Measurements from ENCODE around the gene EGFR.

The EGFR gene

DNA sequence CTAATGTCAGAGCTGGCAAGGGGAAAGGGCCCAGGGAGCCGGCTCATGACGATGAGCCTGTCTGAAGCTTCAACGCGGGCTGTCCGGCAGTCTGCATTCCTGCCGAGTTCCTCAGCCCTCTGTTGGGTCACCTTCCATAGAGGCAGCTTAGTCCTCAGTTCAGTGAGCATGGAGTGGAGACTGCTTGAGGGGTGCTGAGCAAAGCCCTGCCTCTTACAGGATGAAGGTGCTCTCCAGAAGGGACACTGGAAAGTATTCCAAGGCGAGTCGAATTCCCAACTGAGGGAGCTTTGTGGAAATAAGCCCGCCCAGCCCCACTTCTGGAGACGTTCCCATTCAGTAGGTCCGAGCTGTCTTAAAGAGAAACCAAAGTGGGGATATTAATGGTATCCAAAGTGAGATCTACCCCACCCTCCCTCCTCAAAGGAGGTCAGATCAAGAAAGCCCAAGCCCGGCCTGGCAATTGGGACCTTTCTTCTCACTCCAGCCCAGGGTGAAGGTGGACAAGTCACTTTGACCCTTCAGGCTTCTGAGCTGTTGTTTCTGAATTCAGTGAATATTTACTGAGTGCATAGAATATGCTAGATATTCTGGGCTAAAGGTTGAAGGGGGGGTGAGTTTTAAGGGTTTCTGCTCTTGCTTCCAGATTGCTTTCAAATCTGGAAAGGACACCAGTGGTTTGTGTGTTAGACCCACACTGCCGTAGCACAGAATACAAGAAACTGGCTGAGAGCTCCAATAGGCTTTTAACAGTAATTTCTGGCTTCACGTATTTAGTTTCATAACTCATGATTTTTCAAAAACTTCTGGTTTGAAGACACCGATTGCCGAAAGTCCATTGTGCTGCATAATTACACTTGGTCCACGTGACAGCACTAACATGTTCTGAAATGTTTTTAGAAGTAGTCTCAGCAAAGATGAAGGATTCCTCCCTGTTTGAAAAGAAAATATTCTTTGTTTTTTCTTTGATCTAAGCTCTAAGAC, 3.5 kb downstream of the EGFR start:
- no peaks in the 10 kb centered on the region for H3F3A ChIP-seq (ENCODE audit: low read depth)
- H3K4me3 ChIP-seq (ENCODE audit: low read length, poor library complexity, severe bottlenecking), result no peak overlapping the region
- no peaks in the 10 kb centered on the region for H3K4me1 ChIP-seq (ENCODE audit: insufficient read depth, low read length, poor library complexity, severe bottlenecking)
- no peaks in the 10 kb centered on the region for H3K27me3 ChIP-seq (ENCODE audit: insufficient read depth, low read length, poor library complexity, severe bottlenecking)
- no peaks in the 10 kb centered on the region for H3K9me2 ChIP-seq (replicated peaks; ENCODE audit: low read depth, low read length)
- H2AFZ ChIP-seq (ENCODE audit: low read length), result no peak overlapping the region
- H3K9me3 ChIP-seq (ENCODE audit: insufficient read depth, low read depth, low read length), result no peaks in the 10 kb centered on the region; the same call in 1 of the 2 replicates
- H3K36me3 ChIP-seq (ENCODE audit: insufficient read depth, low read length), result no peaks in the 10 kb centered on the region
- no peak for TF ChIP-seq EZH2phosphoT487 (IDR thresholded peaks at IDR 0.05; ENCODE audit: borderline replicate concordance)
- TF ChIP-seq, protein P1, sequence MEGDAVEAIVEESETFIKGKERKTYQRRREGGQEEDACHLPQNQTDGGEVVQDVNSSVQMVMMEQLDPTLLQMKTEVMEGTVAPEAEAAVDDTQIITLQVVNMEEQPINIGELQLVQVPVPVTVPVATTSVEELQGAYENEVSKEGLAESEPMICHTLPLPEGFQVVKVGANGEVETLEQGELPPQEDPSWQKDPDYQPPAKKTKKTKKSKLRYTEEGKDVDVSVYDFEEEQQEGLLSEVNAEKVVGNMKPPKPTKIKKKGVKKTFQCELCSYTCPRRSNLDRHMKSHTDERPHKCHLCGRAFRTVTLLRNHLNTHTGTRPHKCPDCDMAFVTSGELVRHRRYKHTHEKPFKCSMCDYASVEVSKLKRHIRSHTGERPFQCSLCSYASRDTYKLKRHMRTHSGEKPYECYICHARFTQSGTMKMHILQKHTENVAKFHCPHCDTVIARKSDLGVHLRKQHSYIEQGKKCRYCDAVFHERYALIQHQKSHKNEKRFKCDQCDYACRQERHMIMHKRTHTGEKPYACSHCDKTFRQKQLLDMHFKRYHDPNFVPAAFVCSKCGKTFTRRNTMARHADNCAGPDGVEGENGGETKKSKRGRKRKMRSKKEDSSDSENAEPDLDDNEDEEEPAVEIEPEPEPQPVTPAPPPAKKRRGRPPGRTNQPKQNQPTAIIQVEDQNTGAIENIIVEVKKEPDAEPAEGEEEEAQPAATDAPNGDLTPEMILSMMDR (conservative IDR thresholded peaks at IDR 0.05; ENCODE audit: low read length), result no peak
- no peaks in the 10 kb centered on the region for H4K20me1 ChIP-seq (ENCODE audit: insufficient read depth, low read length, poor library complexity, severe bottlenecking)
- no peak overlapping the region for H3K4me2 ChIP-seq (ENCODE audit: low read depth, low read length, poor library complexity, severe bottlenecking)
- no peaks in the 10 kb centered on the region for H3K79me2 ChIP-seq (ENCODE audit: insufficient read depth, low read length)
- H3K9ac ChIP-seq (ENCODE audit: low read depth, low read length, poor library complexity, severe bottlenecking), result no peak overlapping the region

DNA sequence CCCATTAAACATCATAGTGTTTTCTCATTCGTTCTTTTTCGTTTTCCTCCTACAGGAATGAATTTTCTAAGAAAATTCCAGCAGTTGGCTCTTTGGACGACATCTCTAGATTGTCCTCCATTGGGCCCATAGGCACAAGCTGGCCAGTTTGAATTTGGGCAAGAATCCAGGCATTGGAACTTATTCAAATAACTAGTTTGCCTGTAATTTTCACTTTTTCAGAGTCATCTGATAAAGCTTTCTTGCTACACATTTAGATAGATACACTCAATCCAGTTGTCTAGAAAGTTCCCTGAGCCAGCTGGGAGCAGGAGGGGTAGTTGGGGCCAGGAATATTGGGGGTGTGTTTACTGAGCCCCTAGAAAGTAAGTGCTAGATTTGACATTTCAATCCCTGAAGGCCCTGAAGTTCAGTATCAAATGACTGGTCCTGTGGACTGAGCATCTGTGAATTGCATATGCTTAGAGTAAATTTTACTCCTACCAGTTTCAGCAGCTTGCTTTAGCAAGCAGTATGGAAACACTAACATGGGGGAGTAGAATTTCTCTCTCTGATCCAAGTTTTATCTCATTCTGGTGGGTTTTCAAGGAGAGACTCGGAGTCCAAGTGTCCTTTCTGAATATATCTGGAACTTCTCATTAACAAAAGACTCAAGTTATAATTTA, 5.2 kb downstream of the EGFR start:
- H4K20me1 ChIP-seq (ENCODE audit: insufficient read depth, low read length, poor library complexity, severe bottlenecking), result no peaks in the 10 kb centered on the region
- no peaks in the 10 kb centered on the region for H3K79me2 ChIP-seq (ENCODE audit: insufficient read depth, low read length)

DNA sequence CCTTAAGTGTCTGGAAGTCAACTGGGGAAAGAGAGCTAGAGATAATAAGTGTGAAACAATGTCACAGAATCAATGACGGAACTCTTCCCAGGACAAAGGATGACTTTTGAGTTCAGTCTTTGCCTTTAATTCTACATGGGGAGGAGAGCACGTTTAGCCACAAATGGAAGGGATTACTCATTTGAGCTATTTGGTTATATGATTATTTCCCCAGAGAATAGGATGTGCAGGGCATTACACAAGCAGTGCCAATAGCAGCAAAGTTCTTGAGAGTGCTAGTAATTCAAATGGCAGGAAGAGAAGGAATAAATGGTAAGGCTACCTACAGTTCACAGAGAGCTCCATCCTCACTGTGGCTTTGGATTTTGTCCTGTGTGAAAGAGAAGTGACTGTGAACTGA, 6.0 kb downstream of the EGFR start:
- Histone ChIP-seq H3K9me2 (replicated peaks; ENCODE audit: low read depth, low read length) (no peaks in the 10 kb centered on the region), H3F3A (ENCODE audit: low read depth) (no peaks in the 10 kb centered on the region)

More for the DNA sequence above, 5.2 kb downstream of the EGFR start:
- H3K4me1 ChIP-seq (ENCODE audit: insufficient read depth, low read length, poor library complexity, severe bottlenecking), result no peaks in the 10 kb centered on the region
- no peak for TF ChIP-seq EZH2phosphoT487 (IDR thresholded peaks at IDR 0.05; ENCODE audit: borderline replicate concordance)
- TF ChIP-seq, protein P1 (conservative IDR thresholded peaks at IDR 0.05; ENCODE audit: low read length), result no peak
- H3K4me3 ChIP-seq (ENCODE audit: low read length, poor library complexity, severe bottlenecking), result no peak overlapping the region
- H2AFZ ChIP-seq (ENCODE audit: low read length), result no peak overlapping the region
- no peaks in the 10 kb centered on the region for H3K36me3 ChIP-seq (ENCODE audit: insufficient read depth, low read length)
- H3K9me2 ChIP-seq (replicated peaks; ENCODE audit: low read depth, low read length), result no peaks in the 10 kb centered on the region
- no peak overlapping the region for H3K4me2 ChIP-seq (ENCODE audit: low read depth, low read length, poor library complexity, severe bottlenecking)
- no peaks in the 10 kb centered on the region for H3F3A ChIP-seq (ENCODE audit: low read depth)
- no peak overlapping the region for H3K9ac ChIP-seq (ENCODE audit: low read depth, low read length, poor library complexity, severe bottlenecking)
- no peaks in the 10 kb centered on the region for H3K27me3 ChIP-seq (ENCODE audit: insufficient read depth, low read length, poor library complexity, severe bottlenecking)
- no peaks in the 10 kb centered on the region; the same call in 1 of the 2 replicates for H3K9me3 ChIP-seq (ENCODE audit: insufficient read depth, low read depth, low read length)

More for the DNA sequence above, 6.0 kb downstream of the EGFR start:
- Histone ChIP-seq H3K9ac (ENCODE audit: low read depth, low read length, poor library complexity, severe bottlenecking) (no peak overlapping the region), H3K4me3 (ENCODE audit: low read length, poor library complexity, severe bottlenecking) (no peak overlapping the region), H4K20me1 (ENCODE audit: insufficient read depth, low read length, poor library complexity, severe bottlenecking) (no peaks in the 10 kb centered on the region), H2AFZ (ENCODE audit: low read length) (no peak overlapping the region), H3K79me2 (ENCODE audit: insufficient read depth, low read length) (no peaks in the 10 kb centered on the region), H3K9me3 (ENCODE audit: insufficient read depth, low read depth, low read length) (no peaks in the 10 kb centered on the region; the same call in 1 of the 2 replicates), H3K4me2 (ENCODE audit: low read depth, low read length, poor library complexity, severe bottlenecking) (no peak overlapping the region), H3K4me1 (ENCODE audit: insufficient read depth, low read length, poor library complexity, severe bottlenecking) (no peaks in the 10 kb centered on the region), H3K27me3 (ENCODE audit: insufficient read depth, low read length, poor library complexity, severe bottlenecking) (no peaks in the 10 kb centered on the region), H3K36me3 (ENCODE audit: insufficient read depth, low read length) (no peaks in the 10 kb centered on the region)
- TF ChIP-seq, protein P1 (conservative IDR thresholded peaks at IDR 0.05; ENCODE audit: low read length), result no peak
- no peak for TF ChIP-seq EZH2phosphoT487 (IDR thresholded peaks at IDR 0.05; ENCODE audit: borderline replicate concordance)

All from Loucy (cell line).